LHCN-M2 (cell line): Measurements from ENCODE around the gene GCN1. TPM values are rescaled to one million over a fixed set of nuclear protein-coding genes. Genes with fewer than 3 reads are reported as not detected.
A peak's percentile ranks its signal among the peaks of the same experiment; 100 is the strongest.

ENCODE experiments used
- DNase-seq: peaks from one replicate; pipeline ENCODE4 v3.0.0-alpha.2; 2012; ENCODE audit warnings: low read depth
- total RNA-seq: library from RNA; depleted of rRNA; stranded (reverse); fragments of >200 nt; gene quantifications from 2 replicates; pipeline ENCODE4 v1.2.3, GENCODE V29; 2014

The GCN1 gene
- total RNA-seq, 1 experiment from 2014 or later: 66.6 TPM

GRCh38 chr12:120190985-120191480 lies 3.5 kb downstream of the GCN1 start:
- DNase-seq: no peak

GRCh38 chr12:120190386-120190785 lies 4.1 kb downstream of the GCN1 start:
- DNase-seq: no peak

GRCh38 chr12:120186654-120187053 lies 7.9 kb downstream of the GCN1 start:
- DNase-seq: no peak

GRCh38 chr12:120183211-120183631 lies 11.3 kb downstream of the GCN1 start:
- no peak for DNase-seq

GRCh38 chr12:120181991-120182631 lies 12.4 kb downstream of the GCN1 start:
- DNase-seq: peak; percentile 35

- DNase-seq: no peak
These were observed 13.5 kb downstream of the GCN1 start for GRCh38 chr12:120180975-120181374.

- DNase-seq: no peak
These were observed 19.0 kb downstream of the GCN1 start for GRCh38 chr12:120175537-120175936.

GRCh38 chr12:120175062-120175461 lies 19.5 kb downstream of the GCN1 start:
- DNase-seq: no peak

GRCh38 chr12:120172053-120172452 lies 22.5 kb downstream of the GCN1 start:
- no peak for DNase-seq

GRCh38 chr12:120170631-120171030 lies 23.9 kb downstream of the GCN1 start:
- DNase-seq: no peak

- no peak for DNase-seq
These were observed 24.6 kb downstream of the GCN1 start for GRCh38 chr12:120169946-120170345.

- no peak for DNase-seq
These were observed 26.2 kb downstream of the GCN1 start for GRCh38 chr12:120168337-120168736.

GRCh38 chr12:120167529-120168095 lies 26.9 kb downstream of the GCN1 start:
- DNase-seq: no peak

GRCh38 chr12:120164293-120164692 lies 30.2 kb downstream of the GCN1 start:
- no peak for DNase-seq

GRCh38 chr12:120162763-120163162 lies 31.8 kb downstream of the GCN1 start:
- no peak for DNase-seq

GRCh38 chr12:120161852-120162251 lies 32.7 kb downstream of the GCN1 start:
- no peak for DNase-seq

GRCh38 chr12:120159509-120160237 lies 34.8 kb downstream of the GCN1 start:
- no peak for DNase-seq

- DNase-seq: no peak
These were observed 36.2 kb downstream of the GCN1 start for GRCh38 chr12:120158351-120158750.

- no peak for DNase-seq
These were observed 36.8 kb downstream of the GCN1 start for GRCh38 chr12:120157678-120158077.

GRCh38 chr12:120156315-120157259 lies 37.9 kb downstream of the GCN1 start:
- no peak for DNase-seq

GRCh38 chr12:120155072-120155471 lies 39.4 kb downstream of the GCN1 start:
- no peak for DNase-seq
